GM18508 (cell line): ENCODE data around the gene SLAMF1.
"Not testable (repeated sequence)": the region's sequence is repeated elsewhere in the genome, so short reads cannot be mapped to it uniquely, and the experiment has no call there.

ENCODE experiments used
- ATAC-seq: cut with Tn5 transposase; IDR thresholded peaks from one replicate; pipeline ENCODE4 v1.9.1; 2021; ENCODE audit warnings: moderate number of reproducible peaks; ENCODE audit not compliant: insufficient read depth, unreplicated experiment

Gene SLAMF1

DNA sequence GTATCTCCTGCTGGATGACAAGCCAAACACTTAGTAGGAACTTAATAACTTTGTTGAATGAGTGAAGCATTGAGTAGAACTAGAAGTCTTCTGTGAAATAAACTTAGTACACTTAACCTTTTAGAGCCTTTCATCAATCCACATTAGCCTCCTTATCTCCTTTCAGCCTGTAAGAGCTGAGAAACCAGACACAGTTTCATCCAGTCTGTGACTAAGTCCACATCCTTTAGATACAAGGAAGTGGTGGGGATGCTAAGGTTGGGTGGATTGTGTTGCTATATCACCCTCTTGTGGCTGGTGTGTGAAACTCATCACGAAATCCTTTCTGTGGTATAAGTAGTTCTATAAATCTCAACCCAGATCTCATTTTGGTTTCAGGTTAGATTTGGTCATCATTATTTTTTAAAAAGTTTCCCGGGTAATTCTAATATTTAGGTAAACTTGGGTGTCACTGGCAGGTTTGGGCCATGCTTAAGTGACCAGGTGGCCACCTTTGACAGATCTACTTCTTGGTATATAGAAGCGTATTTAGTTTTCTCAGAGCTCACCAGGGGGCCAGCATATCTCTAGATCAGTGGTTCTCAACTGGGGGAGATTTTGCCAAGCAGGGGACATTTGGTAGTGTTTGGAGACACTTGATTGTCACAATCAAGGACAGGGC is 39.7 kb downstream of the SLAMF1 start:
- no peak for ATAC-seq

GRCh38 chr1:160606611-160607010 is 40.2 kb downstream of the SLAMF1 start:
- ATAC-seq, result no peak

- ATAC-seq, result no peak
Measured at GRCh38 chr1:160605792-160606479, 40.9 kb downstream of the SLAMF1 start.

GRCh38 chr1:160605205-160605604 is 41.6 kb downstream of the SLAMF1 start:
- ATAC-seq, result no peak

DNA sequence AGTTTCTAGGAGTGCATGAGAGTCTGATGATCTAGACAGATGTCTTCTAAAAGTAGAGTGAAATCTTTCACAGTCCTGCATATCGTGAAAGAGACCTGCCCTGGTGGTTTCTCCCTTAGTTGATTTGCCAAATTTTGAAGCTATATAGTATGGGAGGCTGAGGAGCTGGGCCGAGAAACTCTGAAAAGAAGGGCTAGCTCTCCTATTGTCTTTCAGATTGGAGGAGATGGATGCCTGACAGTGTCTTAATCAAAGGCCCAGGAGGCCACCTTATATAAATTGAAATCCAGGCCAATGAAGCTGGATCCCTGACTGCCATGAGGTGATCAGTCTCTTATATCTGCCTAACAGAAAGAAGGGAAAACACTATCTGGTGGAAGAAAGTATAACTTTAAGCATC is 49.1 kb downstream of the SLAMF1 start:
- no peak for ATAC-seq

DNA sequence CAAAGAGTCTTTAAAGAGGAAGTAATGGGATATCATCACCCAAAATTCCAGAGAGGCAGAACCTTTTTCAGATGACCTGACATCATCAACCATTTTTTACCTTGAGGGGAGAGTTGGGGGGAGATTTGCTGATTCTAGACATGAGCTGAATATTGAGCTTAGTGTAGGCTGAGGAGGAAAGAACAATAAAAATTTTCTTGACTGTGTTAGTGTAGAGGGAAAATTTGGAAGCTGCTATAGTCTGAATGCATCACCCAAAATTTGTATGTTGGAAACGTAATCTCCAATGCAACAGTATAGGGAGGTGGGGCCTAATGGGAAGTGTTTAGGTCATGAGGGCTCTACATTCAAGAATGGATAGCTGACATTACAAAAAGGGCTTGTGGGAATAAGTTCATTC is 49.8 kb downstream of the SLAMF1 start:
- no peak for ATAC-seq

GRCh38 chr1:160590488-160590887 is 56.4 kb downstream of the SLAMF1 start:
- ATAC-seq, result no peak

- no peak for ATAC-seq
Measured at GRCh38 chr1:160588468-160588867, 58.4 kb downstream of the SLAMF1 start.

DNA sequence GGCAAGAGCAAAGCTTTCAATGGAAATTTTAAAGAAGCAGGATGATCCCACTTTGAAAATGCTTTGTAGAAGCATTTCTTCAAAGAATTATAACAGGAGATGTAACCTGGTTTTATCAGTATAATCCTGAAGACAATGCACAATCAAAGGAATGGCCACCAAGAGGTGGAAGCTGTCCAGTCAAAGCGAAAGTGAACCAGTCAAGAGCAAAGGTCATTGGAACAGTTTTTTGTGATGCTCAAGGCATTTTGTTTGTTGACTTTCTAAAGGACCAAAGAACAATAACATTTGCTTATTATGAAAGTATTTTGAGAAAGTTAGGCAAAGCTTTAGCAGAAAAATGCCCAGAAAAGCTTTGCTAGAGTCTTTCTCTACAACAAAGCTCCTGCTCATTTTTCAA is 62.1 kb downstream of the SLAMF1 start:
- no peak for ATAC-seq

GRCh38 chr1:160582976-160583375 is 63.9 kb downstream of the SLAMF1 start:
- not testable (repeated sequence) for ATAC-seq

DNA sequence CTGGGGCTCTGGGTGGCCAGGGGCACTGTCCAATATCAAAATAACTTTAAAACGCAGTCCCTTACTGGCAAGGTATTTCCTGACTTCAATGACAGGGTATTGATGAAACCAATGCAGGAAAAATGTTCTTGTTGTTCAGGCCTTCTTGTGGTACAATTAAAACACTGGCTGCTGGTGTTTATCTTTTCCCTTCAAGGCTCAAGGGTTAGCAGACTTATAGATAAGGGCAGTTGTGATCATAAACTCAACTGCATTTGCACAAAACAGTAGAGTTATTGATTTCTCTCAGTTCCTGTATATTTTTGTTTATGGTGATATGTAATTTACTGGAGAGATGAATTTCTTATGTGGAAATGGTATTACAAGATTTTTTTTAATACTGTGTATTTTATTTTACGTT is 64.9 kb downstream of the SLAMF1 start:
- ATAC-seq, result no peak

GRCh38 chr1:160580221-160580812 is 66.5 kb downstream of the SLAMF1 start:
- ATAC-seq, result no peak

DNA sequence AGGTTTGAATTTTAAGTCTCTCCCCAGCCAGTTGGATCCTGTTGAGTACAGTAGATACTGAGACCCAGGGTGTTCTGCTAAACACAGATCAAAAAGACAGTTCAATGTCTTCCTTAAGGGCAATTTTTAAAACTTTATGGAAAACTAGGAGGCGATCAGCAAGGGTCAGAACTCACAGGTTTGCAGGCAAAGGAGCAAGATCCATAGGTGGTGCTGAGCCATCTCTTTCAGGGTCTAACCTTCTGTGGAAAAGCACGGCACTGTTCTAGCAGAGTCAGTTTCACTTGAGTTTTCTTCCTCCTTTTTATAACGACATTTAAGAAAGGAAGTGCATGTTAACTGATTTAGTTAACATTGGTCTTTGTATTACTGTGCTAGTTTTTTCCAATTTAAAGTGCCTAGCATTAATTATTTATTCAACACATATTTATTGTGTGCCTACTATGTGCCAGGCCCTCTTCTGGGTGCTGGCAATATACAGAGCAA is 67.6 kb downstream of the SLAMF1 start, which contains the start of gene CD84:
Gene CD84, minus strand, starts transcription at position 281 of the 486 bp plus-strand sequence. Its CDS starts 59 bp downstream, at position 222.
- ATAC-seq, result no peak

DNA sequence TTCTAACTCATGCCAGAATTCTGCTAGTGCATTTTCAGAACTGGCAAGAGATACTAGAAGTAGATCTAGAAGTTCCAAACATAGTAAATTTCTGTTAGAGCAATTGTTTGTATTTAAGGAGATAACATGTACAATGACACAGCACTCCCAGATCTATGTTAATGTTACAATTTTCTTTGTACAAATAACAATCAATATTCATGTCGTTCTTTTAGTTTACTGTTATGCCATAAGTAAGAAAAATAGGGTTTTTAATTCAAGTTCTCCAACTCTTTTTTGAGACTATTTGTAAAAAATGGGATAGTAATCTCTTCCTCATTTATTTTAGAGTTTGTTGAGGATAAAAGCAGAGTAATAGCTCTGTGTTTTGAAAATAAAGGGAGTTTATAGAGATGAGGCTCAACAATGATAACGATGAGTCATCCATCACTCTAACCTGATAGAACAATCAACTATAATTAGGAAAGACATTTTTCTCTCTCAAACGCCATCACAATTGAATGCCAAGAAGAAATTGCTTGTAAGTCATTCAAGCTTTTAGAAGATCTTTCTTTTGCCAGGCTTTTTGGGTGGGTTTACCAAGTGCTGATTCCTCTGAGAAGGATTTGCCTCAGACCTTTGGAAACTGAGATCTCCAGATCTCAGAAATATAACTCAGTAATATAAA is 68.2 kb downstream of the SLAMF1 start:
- no peak for ATAC-seq

DNA sequence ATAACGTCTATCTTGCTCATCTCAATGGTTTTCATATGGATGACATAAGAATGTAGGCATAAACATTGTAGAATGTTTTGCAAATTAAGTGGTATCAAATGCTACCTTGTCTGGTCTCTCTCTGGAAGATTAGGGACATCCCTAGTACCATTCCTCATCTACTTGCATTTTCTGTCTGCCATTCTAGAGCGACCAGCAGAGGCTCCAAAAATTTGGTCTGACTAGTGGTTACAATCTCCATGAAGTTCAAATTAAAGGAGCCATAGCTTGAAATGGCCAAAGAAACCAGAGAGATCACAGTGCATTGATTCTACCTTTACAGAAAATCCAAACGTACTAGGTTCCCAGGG is 68.7 kb downstream of the SLAMF1 start:
- ATAC-seq, result no peak

DNA sequence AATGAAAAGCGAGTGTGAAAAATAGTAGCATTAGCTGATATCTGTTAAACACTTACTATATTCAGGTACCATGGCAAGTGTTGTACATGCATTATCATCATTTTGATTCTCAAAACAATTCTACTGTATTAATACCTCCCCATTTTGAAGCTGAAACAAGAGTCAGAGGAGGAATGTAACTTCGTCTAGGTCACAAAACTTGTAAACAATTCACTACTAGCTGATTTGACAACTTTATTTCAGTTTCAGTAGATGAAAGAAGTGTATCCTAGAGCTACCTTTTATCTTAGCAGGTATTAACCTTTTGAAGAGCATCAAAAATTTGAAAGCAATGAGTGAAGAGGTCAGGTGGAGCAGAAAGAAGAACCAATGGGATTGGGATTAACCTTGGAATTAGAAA is 69.2 kb downstream of the SLAMF1 start:
- ATAC-seq, result no peak

GRCh38 chr1:160576884-160577283 is 70.0 kb downstream of the SLAMF1 start:
- ATAC-seq, result no peak

GRCh38 chr1:160576390-160576789 is 70.5 kb downstream of the SLAMF1 start:
- ATAC-seq, result no peak

DNA sequence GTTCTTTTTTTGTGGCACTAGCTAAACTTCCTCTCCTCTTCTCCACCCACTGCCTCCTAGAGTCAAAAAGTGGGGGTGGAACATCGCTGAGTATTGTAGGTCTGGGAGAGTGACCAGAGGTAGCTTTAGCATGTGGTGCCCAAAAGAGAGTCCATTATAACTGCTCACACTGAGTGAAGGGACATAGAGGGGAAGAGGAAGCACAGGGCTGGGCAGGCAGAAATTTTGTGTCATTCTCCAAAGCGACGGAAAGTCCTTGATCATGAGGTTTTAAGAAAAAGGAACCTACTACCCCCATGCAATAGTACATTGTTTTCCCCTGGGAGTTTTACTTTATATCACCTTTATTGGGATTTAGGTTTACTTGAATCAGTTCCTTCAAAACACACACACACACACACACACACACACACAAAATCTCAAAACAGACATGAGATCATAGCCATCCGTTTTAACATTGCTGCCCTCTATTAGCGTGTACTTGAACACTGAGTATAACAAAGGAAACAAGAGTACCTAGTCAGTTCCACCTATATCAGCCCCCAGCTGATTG is 71.7 kb downstream of the SLAMF1 start:
- no peak for ATAC-seq

- ATAC-seq, result no peak
Measured at GRCh38 chr1:160570840-160571239, 76.0 kb downstream of the SLAMF1 start.

DNA sequence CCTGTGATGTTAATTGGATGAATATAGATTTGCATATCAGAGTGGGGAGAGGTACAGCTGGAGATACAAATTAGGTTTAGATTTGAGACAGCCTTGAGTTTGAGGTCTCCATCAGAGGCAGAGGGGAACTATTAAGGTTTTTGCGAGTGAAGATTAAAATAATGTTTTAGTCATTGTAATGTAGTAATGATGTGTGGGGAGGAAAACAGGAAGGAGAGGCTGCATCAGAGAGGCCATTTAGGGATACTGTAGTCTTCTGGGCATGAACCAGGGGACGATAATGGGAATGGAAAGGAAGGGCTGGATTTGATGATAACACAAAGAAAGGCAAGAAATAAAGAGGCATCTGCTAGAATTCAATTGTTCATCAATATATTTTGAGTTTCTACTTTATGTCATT is 77.0 kb downstream of the SLAMF1 start:
- no peak for ATAC-seq
